Left ventricle myocardium inferior (tissue), 1 donor: ENCODE results near the gene PFKL. TPM values are rescaled to one million over a fixed set of nuclear protein-coding genes. Genes with fewer than 3 reads are reported as not detected.

Source experiments
- DNase-seq: peaks from one replicate; pipeline ENCODE4 v3.0.0-alpha.2; 2020
- H3K27ac ChIP-seq: fragments of 200-600 bp; replicated peaks from 2 replicates; pipeline ENCODE4 v1.8.0; 2021
- H3K27me3 ChIP-seq: fragments of 200-600 bp; 2 replicates; pipeline ENCODE4 v1.8.0; 2021; ENCODE audit warnings: low read depth
- H3K36me3 ChIP-seq: fragments of 200-600 bp; 2 replicates; pipeline ENCODE4 v1.8.0; 2021
- H3K4me1 ChIP-seq: fragments of 200-600 bp; 2 replicates; pipeline ENCODE4 v1.8.0; 2021
- H3K4me3 ChIP-seq: fragments of 200-600 bp; 2 replicates; pipeline ENCODE4 v1.8.0; 2021; ENCODE audit warnings: mild to moderate bottlenecking, moderate library complexity
- H3K9me3 ChIP-seq: fragments of 200-600 bp; replicated peaks from 2 replicates; pipeline ENCODE4 v1.8.0; 2021
- CTCF ChIP-seq: fragments of 200-600 bp; IDR thresholded peaks from 2 replicates; pipeline ENCODE4 v1.8.0; 2021; ENCODE audit warnings: antibody characterized with exemption, mild to moderate bottlenecking, borderline replicate concordance
- intact Hi-C: fragments of 100-400 bp; cut with micrococcal nuclease; formaldehyde crosslinking; loops from one replicate; pipeline ENCODE4 v1.11.0; 2022
- total RNA-seq: library from RNA; stranded (reverse); fragmentation: NEBNext Ultra II Directional; extraction: Animal tissue kit (Norgen Biotek cat#: 25700); gene quantifications from one replicate; pipeline ENCODE4 v1.2.1, GENCODE V29; 2021
- donor health status: DM: no; HTN: yes; CAD: no; lungs with severe emphysema.

Gene PFKL
- total RNA-seq, 1 donor from 2014 or later = 47.7 TPM

- no peak overlapping the region for H3K4me3 ChIP-seq
- H3K27me3 ChIP-seq = peaks cover 3% of the 10 kb centered on the region
- H3K9me3 ChIP-seq = no peaks in the 10 kb centered on the region
- H3K36me3 ChIP-seq = no peaks in the 10 kb centered on the region
- peak; percentile 88 for DNase-seq
- peaks cover 68% of the 10 kb centered on the region for H3K4me1 ChIP-seq
- intact Hi-C loops = no loop called here
- H3K27ac ChIP-seq = peak overlapping the region; percentile 50
- TF ChIP-seq CTCF = peak; percentile 84
These were observed 2.1 kb upstream of the PFKL start for GRCh38 chr21:44297525-44298290.

- peak overlapping the region; percentile 50 for H3K27ac ChIP-seq
- no peak for TF ChIP-seq CTCF
- no peaks in the 10 kb centered on the region for H3K36me3 ChIP-seq
- H3K4me1 ChIP-seq = peaks cover 74% of the 10 kb centered on the region
- H3K9me3 ChIP-seq = no peaks in the 10 kb centered on the region
- H3K27me3 ChIP-seq = peaks cover 2% of the 10 kb centered on the region
- intact Hi-C loops = no loop called here
- H3K4me3 ChIP-seq = no peak overlapping the region
- no peak for DNase-seq
These were observed 1.6 kb upstream of the PFKL start for GRCh38 chr21:44298301-44298700.

GRCh38 chr21:44299085-44299457, 782 bp upstream of the PFKL start:
- Histone ChIP-seq H3K9me3 (no peaks in the 10 kb centered on the region), H3K4me1 (peaks cover 82% of the 10 kb centered on the region)
- intact Hi-C loops = no loop called here

GRCh38 chr21:44300262-44300959, 558 bp downstream of the PFKL start:
- Histone ChIP-seq H3K36me3 (no peaks in the 10 kb centered on the region), H3K27ac (peak overlapping the region; percentile 95), H3K9me3 (no peaks in the 10 kb centered on the region), H3K4me1 (peaks cover 81% of the 10 kb centered on the region), H3K27me3 (no peaks in the 10 kb centered on the region), H3K4me3 (peak overlapping the region; percentile 82)
- no peak for TF ChIP-seq CTCF
- intact Hi-C loops = no loop called here
- peak; percentile 81 for DNase-seq

More at GRCh38 chr21:44299085-44299457, 782 bp upstream of the PFKL start:
- no peak for DNase-seq
- no peak for TF ChIP-seq CTCF
- H3K36me3 ChIP-seq = no peaks in the 10 kb centered on the region
- peak overlapping the region; percentile 82 for H3K4me3 ChIP-seq
- no peaks in the 10 kb centered on the region for H3K27me3 ChIP-seq
- peak overlapping the region; percentile 95 for H3K27ac ChIP-seq

GRCh38 chr21:44301141-44301540, 1.3 kb downstream of the PFKL start:
- Histone ChIP-seq H3K36me3 (no peaks in the 10 kb centered on the region), H3K27me3 (no peaks in the 10 kb centered on the region), H3K9me3 (no peaks in the 10 kb centered on the region), H3K4me1 (peaks cover 81% of the 10 kb centered on the region), H3K27ac (peak overlapping the region; percentile 95), H3K4me3 (peak overlapping the region; percentile 82)
- intact Hi-C loops = no loop called here
- TF ChIP-seq CTCF = no peak
- no peak for DNase-seq
